GM13977 (cell line): ENCODE results near the gene INPP5B.
"Not testable (repeated sequence)": the region's sequence is repeated elsewhere in the genome, so short reads cannot be mapped to it uniquely, and the experiment has no call there.

Experiments
- DNase-seq: peaks from one replicate; pipeline ENCODE4 v3.0.0; 2012; ENCODE audit warnings: low spot score
- in situ Hi-C: fragments of 300-500 bp; cut with MboI; formaldehyde crosslinking; loops from one replicate; pipeline ENCODE4 v1.12.0; 2022; ENCODE audit warnings: low sequenced_read_pairs, low pct_unique_long_range_greater_than_20kb, mixed read lengths, inconsistent platforms; ENCODE audit not compliant: unreplicated experiment
- TF ChIP-seq, protein P1 (sequence below): IDR thresholded peaks from 2 replicates; pipeline ENCODE4 v1.5.1; 2012; ENCODE audit warnings: mild to moderate bottlenecking, control low read depth; ENCODE audit not compliant: insufficient read depth; ENCODE audit errors: extremely low read depth, missing control alignments

The INPP5B gene

GRCh38 chr1:37914719-37915475, 32.0 kb downstream of the INPP5B start:
- in situ Hi-C loops = no loop called here
- no peak for DNase-seq
- TF ChIP-seq, protein P1, sequence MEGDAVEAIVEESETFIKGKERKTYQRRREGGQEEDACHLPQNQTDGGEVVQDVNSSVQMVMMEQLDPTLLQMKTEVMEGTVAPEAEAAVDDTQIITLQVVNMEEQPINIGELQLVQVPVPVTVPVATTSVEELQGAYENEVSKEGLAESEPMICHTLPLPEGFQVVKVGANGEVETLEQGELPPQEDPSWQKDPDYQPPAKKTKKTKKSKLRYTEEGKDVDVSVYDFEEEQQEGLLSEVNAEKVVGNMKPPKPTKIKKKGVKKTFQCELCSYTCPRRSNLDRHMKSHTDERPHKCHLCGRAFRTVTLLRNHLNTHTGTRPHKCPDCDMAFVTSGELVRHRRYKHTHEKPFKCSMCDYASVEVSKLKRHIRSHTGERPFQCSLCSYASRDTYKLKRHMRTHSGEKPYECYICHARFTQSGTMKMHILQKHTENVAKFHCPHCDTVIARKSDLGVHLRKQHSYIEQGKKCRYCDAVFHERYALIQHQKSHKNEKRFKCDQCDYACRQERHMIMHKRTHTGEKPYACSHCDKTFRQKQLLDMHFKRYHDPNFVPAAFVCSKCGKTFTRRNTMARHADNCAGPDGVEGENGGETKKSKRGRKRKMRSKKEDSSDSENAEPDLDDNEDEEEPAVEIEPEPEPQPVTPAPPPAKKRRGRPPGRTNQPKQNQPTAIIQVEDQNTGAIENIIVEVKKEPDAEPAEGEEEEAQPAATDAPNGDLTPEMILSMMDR = no peak

DNA sequence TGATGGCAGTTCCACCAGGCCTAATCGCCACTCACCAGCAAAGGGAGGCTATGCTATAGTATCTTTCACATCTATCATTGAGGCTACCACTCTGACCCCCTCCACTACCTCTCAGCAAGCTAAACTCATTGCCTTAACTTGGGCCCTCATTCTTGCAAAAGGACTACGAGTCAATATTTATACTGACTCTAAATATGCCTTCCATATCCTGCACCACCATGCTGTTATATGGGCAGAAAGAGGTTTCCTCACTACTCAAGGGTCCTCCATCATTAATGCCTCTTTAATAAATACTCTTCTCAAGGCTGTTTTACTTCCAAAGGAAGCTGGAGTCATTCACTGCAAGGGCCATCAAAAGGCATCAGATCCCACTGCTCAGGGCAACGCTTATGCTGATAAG, 35.4 kb downstream of the INPP5B start:
- in situ Hi-C loops = not testable (repeated sequence)

GRCh38 chr1:37910886-37911285, 36.0 kb downstream of the INPP5B start:
- in situ Hi-C loops, DNase-seq: not testable (repeated sequence)

More for the DNA sequence above, 35.4 kb downstream of the INPP5B start:
- not testable (repeated sequence) for DNase-seq

- in situ Hi-C loops, DNase-seq: not testable (repeated sequence)
These were observed 38.3 kb downstream of the INPP5B start for GRCh38 chr1:37908531-37908930.

GRCh38 chr1:37907416-37908125, 39.3 kb downstream of the INPP5B start:
- in situ Hi-C loops, DNase-seq: not testable (repeated sequence)

DNA sequence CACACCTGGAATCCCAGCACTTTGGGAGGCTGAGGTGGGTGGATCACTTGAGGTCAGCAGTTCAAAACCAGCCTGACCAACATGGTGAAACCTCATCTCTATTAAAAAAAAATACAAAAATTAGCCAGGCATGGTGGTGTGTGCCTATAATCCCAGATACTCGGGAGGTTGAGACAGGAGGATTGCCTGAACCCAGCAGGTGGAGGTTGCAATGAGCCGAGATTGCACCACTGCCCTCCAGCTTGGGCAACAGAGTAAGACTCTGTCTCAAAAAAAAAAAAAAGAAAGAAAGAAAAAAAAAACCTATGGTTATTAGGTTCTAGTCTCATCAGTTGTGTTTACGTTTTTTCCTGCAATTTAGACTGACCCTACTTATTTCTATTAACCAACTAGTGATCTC, 40.3 kb downstream of the INPP5B start:
- in situ Hi-C loops, DNase-seq: not testable (repeated sequence)

- in situ Hi-C loops = no loop called here
- TF ChIP-seq, protein P1 = no peak
- DNase-seq = no peak
These were observed 41.1 kb downstream of the INPP5B start for GRCh38 chr1:37905727-37906126.

DNA sequence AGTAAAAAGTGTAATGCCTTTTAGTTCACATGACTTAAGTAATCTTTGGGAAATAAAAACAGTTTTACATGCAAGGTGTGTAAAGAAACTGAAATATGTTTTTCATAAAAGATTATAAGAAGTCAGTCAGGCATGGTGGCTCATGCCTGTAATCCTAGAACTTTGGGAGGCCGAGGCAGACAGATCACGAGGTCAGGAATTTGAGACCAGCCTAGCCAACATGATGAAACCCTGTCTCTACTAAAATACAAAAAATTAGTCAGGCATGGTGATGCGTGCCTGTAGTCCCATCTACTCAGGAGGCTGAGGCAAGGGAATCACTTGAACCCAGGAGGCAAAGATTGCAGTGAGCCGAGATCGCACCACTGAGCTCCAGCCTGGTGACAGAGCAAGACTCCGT, 42.9 kb downstream of the INPP5B start:
- DNase-seq, in situ Hi-C loops: not testable (repeated sequence)

GRCh38 chr1:37902983-37903382, 43.9 kb downstream of the INPP5B start:
- DNase-seq = no peak
- in situ Hi-C loops = no loop called here
- TF ChIP-seq, protein P1 = no peak

GRCh38 chr1:37901893-37902225, 45.0 kb downstream of the INPP5B start:
- DNase-seq = no peak
- in situ Hi-C loops = no loop called here
- TF ChIP-seq, protein P1 = no peak
